Stimulated activated CD8-positive, alpha-beta memory T cell treated with anti-CD3 and anti-CD28 coated beads, Interleukin-15, amount 100 ng/mL, for 4 hours (primary cell): ENCODE data around the gene PFKFB3.
"Not testable (repeated sequence)": the region's sequence is repeated elsewhere in the genome, so short reads cannot be mapped to it uniquely, and the experiment has no call there.

Experiments
- DNase-seq, 2 donors: peaks; one replicate each; pipeline ENCODE4 v3.0.0-alpha.2; 2020; ENCODE audit warnings: low read depth in 2 of 2

PFKFB3 gene

DNA sequence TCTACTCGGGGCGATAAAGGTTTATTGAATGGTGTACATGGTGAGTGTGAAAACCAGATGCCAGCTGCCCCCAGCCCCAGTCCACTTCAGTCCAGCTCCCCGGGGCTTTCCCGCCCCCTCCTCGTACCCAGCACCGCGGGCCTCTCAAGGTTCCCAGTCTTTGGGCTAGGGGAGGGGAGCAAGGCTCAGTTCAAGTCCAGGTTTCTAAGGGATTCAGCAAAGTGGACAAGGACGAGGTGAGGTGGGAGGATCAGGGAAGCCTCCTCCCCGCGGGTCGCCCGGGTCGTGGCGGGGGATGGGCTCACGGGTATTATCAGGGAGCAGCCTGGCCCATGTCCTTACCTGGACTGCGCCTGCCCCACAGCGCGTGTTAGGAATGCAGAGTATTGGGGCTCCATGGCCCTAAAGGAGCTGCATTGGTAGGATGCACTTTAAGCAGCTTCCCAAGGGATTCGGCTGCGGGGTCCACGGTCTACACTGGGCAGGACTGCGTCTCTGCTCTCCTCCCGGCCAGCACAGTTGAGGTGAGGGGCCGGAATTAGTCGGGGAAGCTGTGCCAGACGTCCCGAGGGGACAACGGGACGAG is 541 bp upstream of the PFKFB3 start:
- DNase-seq = no peak

DNA sequence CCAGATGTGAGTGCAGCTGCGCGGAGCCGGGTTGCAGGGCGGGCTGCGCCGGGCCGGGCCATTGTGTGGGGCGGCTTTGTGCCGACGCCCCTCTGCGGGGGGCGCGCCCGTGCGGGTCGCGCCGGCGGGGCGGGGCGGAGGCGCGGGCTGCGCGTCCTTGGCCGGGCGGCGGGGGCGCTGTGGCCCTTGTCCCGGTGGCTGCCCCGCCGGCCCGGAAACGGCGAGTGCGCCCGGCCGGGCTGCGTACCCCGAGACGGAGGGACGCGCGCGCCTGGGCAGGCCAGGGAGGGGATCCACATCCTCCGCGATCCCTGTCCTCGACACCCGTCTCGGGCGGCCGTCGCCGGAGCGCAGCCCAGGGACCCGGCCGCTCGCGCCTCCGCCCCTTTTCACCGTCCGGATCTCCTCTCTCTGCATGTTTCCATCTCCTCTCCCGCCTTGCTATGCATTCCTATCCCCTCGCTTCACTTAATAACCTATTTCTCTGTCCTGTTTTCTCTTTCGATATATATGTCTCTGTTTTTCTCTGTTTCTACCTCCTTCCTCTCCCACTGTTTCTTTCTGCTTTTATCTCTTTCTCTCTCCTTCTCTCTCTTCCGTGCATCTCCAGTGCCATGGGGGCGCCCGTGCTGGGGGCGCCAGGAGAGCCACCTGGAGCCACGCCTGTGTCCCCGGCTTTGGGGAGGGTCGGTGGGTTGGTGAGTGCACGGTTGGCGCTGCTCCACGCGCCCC is 765 bp downstream of the PFKFB3 start:
- DNase-seq = peak; percentile 10 to 48

GRCh38 chr10:6204063-6204340 is 1.3 kb downstream of the PFKFB3 start:
- peak; percentile 52 to 56 for DNase-seq

DNA sequence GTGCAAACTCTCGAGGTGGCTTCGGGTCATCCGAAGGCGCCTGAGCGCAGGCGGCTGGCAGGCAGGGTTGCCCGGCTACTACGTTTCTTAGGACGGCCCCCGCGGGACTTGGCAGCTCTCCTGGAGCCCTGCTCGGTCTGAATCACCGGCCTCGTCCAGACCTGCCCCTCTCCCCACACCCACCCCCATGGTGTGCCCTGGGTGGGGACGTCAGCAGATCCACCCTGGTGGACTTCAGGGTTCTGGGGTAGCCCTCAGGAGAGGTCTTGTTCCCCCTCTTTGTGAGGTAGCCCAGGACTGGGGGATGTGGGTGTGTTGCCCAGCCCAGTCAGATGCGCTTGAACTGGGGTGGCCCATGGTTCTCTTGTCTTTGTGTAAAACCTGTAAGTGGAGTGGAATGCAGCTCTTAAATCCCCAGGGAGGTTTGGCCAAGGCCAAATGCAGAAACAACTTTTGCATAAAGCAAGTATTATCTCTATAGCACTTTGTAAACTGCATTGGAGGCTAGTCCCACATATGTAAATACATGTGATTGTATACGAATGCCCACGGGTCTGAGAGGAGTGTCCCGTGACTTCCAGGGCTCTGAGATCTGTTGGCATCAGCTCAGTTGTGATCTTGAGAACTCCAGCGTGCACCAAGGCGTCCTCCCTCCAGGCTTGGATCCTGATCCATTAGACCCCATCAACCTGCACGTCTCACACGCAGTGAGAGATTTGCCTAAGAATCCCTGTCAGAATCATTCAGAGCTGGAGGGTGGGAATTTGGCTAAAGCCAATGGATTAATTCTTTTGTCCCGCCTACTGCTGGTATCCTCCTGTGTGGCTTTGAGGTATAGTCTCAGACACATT is 1.8 kb downstream of the PFKFB3 start:
- no peak for DNase-seq

DNA sequence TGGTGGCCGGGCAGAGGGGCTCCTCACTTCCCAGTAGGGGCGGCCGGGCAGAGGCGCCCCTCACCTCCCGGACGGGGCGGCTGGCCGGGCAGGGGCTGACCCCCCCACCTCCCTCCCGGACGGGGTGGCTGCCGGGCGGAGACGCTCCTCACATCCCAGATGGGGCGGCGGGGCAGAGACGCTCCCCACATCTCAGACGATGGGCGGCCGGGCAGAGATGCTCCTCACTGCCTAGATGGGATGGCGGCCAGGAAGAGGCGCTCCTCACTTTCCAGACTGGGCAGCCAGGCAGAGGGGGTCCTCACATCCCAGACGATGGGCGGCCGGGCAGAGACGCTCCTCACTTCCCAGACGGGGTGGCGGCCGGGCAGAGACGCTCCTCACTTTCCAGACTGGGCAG is 3.8 kb downstream of the PFKFB3 start:
- not testable (repeated sequence) for DNase-seq

DNA sequence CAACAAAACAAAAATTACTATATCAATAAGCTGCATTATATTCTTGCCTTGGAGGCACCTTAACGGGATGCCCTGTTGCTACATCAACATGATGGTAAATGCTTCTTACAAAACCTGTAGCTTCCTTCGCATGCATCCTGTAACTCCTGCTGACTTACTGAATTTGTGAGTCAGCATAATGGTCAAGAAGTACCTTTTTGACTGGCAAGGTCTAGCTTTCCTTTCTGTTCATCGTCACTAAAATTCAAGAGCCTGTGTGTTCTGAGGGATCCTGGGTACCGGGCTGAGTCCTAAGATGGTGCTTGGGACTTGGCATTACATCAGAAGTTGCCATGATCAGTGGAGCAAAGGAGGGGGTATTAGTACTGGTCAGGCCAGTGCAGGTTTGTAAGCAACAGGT is 4.9 kb downstream of the PFKFB3 start:
- no peak for DNase-seq

DNA sequence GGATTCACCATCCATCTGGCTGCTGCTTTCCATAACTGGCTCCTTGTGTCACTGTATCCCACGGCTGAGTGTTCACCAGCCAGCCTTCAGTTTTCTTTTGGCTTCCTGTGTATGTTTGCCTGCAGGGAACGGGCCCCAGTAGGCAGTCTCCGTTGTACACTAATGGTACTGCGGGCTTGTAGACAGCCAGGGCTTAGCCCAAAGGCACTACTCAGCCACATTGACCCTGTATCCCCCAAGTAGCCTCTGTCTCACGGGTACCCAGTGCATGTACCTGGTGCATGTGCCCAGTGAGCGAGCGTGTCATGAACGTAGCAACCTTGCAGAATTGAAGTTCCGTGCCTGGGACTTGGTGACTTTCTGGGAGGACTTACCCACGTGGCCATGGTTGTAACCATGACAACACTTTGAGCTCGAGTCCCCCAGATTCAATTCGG is 6.1 kb downstream of the PFKFB3 start:
- DNase-seq = no peak

DNA sequence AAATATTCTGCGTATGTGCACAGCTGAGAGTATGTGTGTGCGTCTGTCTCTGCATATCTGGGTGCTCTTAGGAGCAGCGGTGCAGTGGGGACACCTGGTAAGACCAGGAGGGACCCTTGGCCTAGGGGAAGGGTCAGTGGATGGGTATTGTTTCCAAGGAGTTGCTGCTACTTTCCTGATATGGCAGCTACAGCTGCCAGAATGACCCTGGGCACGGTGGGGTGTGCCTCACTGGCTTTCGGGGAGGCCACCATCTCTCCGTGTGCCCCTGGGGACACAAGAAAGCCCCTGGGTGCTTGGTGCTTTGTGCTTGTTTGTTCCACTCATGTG is 8.6 kb downstream of the PFKFB3 start:
- no peak for DNase-seq

DNA sequence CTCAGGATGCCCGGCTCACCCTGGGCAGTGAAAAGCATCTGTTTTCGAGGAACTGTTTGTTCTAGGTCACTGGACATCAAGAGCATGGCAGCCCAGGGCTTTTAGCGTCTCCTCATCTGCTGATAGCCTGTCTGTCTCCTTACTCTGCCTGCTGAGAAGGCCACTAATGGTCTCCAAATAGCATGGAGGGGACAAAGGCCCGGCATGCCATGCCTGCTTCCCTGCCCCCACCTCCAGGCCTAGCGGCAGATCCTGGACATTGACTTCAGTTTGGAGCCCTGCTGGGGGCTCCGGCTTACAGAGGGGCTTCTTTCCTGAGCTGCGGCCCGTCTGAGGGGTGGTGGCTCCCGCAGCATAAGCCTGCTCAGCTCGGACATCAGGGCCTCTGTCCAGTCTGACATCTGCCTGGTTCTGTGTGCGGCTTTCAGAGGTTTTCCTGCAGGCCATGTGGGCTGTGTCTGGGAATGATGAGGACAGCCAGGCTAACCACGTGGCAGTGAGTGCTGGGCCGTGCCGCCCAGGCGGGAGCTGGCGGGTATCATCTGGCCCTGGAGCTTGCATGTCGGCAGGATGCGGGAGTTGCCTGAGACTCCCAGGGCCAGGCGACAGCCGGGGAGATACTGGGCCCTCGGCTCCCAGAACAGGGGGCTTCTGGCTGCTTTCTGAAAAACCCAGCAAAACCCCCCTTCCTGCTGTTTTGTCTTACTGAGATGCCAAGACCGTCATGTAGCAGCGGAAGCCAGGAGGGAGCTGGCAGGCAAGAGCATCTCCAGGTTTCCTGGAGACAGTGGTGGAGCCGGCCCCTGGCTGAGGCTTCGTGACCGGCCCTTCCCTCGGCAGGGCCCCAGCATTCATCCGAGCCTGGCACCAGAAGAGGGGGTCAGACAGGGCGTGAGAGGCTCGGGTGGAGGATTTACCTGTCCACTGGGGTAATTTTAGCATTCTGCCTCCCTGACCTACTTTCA is 9.2 kb downstream of the PFKFB3 start:
- no peak for DNase-seq

GRCh38 chr10:6212806-6213205 is 10.1 kb downstream of the PFKFB3 start:
- DNase-seq = no peak

- DNase-seq = no peak
Observed at GRCh38 chr10:6213257-6213905, 10.6 kb downstream of the PFKFB3 start.

DNA sequence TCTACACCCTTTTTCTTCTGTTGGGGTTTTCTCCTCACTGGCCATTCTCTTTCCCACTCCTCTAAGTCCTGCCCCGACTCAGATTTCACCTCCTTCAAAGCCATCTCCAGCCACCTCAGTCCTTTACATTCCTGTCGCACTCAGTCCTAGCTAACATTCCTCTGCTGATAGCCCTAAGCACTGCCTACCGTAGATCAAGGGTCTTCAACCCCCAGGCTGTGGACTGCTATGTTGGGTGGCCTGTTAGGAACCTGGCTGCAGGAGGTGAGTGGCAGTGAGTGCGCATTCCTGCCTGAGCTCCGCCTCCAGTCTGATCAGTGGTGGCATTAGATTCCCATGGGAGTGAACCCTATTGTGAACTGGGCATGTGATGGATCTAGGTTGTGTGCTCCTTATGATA is 11.2 kb downstream of the PFKFB3 start:
- no peak for DNase-seq

DNA sequence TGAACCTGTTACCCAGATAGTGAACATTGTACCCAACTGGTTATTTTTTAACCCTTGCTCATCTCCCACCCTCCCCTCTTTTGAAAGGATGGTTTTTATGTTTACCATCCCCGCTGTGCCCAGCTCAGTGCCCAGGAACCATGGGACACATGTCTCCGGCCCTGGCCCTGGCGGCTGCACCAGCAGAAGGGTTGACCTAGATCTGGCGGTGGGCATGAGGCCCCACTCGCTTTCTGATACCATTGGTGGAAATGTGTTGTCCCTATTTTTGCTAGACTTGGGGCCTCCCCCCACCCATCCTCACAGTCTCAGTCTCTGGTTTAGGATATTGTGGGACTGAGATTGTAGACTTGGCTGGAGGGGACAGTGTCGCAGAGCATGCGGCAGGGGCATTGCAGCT is 11.9 kb downstream of the PFKFB3 start:
- DNase-seq = no peak

- DNase-seq = no peak
Observed at GRCh38 chr10:6215241-6215640, 12.5 kb downstream of the PFKFB3 start.

GRCh38 chr10:6215683-6216484 is 13.2 kb downstream of the PFKFB3 start:
- DNase-seq = no peak

DNA sequence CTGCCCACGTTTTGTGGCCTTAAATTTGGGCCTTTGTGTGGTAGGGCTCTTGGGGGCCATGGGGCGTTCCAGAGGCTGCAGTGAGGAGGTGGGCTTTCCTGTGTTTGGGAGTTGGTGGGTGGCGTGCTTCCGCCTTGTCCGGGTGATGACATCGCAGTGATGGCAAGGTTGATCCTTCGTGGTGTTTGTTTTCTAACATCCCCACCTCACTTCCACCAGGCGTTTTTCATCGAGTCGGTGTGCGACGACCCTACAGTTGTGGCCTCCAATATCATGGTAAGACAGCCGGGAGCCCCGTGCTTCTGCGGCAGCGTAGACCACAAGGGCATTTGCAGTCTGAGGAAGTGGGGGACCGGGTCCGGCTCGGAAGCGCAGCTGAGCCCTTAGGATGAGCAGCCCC is 14.2 kb downstream of the PFKFB3 start:
- DNase-seq = no peak

- no peak for DNase-seq
Observed at GRCh38 chr10:6217611-6218010, 14.9 kb downstream of the PFKFB3 start.

GRCh38 chr10:6218692-6219493 is 16.2 kb downstream of the PFKFB3 start:
- DNase-seq = no peak

DNA sequence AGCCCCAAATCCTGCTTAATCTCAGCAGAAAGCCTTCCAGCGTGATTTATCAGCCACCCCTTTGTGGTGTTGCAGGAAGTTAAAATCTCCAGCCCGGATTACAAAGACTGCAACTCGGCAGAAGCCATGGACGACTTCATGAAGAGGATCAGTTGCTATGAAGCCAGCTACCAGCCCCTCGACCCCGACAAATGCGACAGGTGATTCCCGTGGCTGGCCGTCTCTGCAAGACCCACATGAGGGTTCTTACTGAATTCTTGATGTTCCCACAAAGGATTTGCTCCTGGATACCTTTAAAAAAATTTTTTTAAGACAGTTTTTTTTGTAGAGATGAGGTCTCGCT is 16.7 kb downstream of the PFKFB3 start:
- DNase-seq = no peak
